Left ventricle myocardium superior (tissue), 1 donor: Measurements from ENCODE around the gene JAKMIP2. TPM values are rescaled to one million over a fixed set of nuclear protein-coding genes. Genes with fewer than 3 reads are reported as not detected.
"Not testable (repeated sequence)": the region's sequence is repeated elsewhere in the genome, so short reads cannot be mapped to it uniquely, and the experiment has no call there.

Experiments used
- ATAC-seq: fragments of 200-7000 bp; cut with Tn5 transposase; one replicate; pipeline ENCODE4 v1.9.1; 2020; ENCODE audit warnings: mild to moderate bottlenecking, moderate library complexity
- DNase-seq: peaks from one replicate; pipeline ENCODE4 v3.0.0-alpha.2; 2020
- intact Hi-C: fragments of 100-400 bp; cut with micrococcal nuclease; formaldehyde crosslinking; loops from one replicate; pipeline ENCODE4 v1.11.0; 2022
- total RNA-seq: library from RNA; stranded (reverse); fragmentation: NEBNext Ultra II Directional; extraction: Animal tissue kit (Norgen Biotek cat#: 25700); gene quantifications from one replicate; pipeline ENCODE4 v1.2.1, GENCODE V29; 2021
- donor health status: DM: no; HTN: yes; CAD: no; lungs with severe emphysema.

The JAKMIP2 gene
- total RNA-seq, 1 donor from 2014 or later, result 0.50 TPM

DNA sequence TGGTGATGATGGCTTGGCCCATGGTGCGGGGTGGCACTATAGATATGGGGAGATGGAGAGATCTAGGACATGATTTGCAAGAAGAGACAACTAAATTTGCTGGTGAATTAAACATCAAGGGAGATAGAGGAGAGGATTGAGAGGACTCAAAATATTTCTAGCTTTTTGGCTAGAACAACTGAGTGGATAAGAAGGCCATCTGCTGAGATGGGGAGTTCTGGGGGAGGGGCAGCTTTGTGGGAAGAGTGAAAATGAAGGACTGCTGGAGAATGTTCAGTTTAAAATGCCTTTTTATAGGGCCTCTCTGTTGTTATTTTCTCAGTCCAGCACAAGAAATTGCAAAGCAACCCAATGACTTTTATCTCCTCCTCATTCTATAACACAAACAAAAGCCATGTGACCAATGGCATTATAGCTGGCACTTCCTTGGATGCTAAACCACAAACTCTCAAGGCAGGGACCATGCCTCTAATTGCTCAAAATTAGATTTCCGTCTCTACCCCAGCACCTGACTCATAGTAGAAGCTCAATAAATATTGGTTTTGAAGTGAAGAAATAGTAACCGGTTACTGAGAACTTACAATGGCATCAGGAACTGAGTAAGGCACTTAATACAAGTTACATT is 29.8 kb downstream of the JAKMIP2 start:
- ATAC-seq (no peak), DNase-seq (no peak)
- intact Hi-C loops, result no loop called here

- intact Hi-C loops, result no loop called here
- no peak for DNase-seq
- ATAC-seq, result no peak
Observed at GRCh38 chr5:147752033-147752432, 30.5 kb downstream of the JAKMIP2 start.

DNA sequence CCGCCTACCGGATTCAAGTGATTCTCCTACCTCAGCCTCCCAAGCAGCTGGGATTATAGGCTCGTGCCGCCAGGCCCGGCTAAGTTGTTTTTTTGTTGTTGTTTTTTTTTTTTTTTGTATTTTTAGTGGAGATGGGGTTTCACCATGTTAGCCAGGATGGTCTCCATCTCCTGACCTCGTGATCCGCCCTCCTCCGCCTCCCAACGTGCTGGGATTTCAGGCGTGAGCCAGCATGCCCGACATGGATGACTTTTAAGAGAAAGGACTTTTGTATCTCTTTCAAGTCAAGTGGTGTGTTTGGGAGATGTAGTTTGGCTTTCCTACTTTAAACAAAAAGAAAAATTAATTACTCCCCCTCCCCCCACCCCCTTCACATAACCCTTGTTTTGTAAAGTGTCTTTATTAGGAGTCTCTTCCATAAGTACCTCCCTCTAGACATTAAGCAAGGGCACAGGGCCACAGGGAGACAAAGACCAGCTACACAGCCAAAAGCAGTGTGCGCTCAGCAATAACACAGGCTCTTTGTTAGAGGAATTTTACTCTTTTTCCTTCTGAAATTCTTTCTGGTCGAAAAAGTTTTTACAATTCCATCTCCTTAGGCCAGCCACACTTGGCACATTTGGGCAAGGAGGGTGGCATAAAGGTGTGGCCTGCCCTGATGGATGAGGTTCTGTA is 31.2 kb downstream of the JAKMIP2 start:
- DNase-seq (no peak), ATAC-seq (no peak)
- intact Hi-C loops, result no loop called here

- intact Hi-C loops, result no loop called here
- DNase-seq, result no peak
- ATAC-seq, result no peak
Observed at GRCh38 chr5:147750065-147750464, 32.5 kb downstream of the JAKMIP2 start.

DNA sequence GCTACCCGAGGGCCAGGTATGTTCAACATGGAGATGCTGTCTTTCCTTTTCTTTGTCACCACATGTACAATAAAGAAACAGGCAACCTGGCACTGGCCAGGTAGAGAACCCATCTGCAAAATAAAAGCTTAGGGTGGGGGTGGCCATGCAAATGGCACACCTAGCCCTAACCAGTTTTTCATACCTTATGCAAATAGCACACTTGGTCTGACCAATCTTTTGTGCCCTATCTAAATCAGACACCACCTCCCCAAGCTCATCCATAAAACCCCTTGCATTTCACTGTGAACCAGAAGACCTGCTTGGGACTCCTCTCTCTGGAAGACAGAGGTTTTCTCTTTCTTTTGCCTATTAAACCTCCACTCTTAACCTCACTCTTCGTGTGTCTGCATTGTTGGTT is 33.9 kb downstream of the JAKMIP2 start:
- intact Hi-C loops, result no loop called here
- ATAC-seq (no peak), DNase-seq (no peak)

- intact Hi-C loops, result no loop called here
- DNase-seq, result no peak
- ATAC-seq, result no peak
Observed at GRCh38 chr5:147746986-147747385, 35.5 kb downstream of the JAKMIP2 start.

GRCh38 chr5:147743678-147744374 is 38.7 kb downstream of the JAKMIP2 start:
- intact Hi-C loops, result no loop called here
- peak; percentile 38 for ATAC-seq
- DNase-seq, result no peak

DNA sequence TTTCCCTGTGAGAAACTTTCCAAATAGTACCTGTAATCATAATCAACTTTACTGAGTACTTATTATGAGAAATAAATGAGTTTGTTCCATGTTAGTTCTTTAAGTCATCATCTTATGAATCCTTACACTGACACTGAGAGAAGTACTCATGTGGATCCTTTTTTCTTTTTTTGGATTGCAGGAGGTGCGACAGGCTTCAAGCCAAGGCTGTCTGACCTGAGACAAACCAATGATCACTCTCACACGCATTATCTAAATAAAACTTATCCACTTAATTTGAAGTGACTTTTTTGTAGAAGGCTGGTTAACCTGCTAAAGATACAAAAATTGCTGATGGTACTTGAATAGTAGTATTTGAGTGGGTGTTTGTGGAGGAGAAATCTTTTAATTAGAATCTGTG is 39.5 kb downstream of the JAKMIP2 start:
- ATAC-seq (no peak), DNase-seq (no peak)
- intact Hi-C loops, result no loop called here

- intact Hi-C loops, result no loop called here
- ATAC-seq (no peak), DNase-seq (no peak)
Observed at GRCh38 chr5:147742151-147742550, 40.4 kb downstream of the JAKMIP2 start.

GRCh38 chr5:147740864-147741263 is 41.7 kb downstream of the JAKMIP2 start:
- intact Hi-C loops, result no loop called here
- ATAC-seq (no peak), DNase-seq (no peak)

DNA sequence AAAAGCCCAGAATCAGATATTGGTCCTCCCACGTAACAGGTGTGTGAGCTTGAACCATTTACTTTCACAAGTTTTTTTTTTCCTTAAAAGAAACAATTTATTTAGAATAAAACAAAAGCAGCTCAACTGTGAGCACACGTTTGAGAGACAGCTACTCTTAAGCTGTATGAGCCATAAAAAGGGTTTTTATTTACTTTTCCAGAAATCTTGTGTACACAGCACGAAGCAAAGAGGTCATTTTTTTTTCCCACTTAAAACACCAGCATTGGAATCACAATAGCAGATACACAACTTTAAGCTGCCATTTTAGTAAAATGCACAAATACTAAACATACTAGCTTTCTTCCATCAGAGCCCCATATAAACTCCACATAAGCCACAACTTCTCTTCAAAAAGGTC is 44.6 kb downstream of the JAKMIP2 start:
- ATAC-seq, result no peak
- intact Hi-C loops, result no loop called here
- no peak for DNase-seq

- intact Hi-C loops, result no loop called here
- no peak for ATAC-seq
- no peak for DNase-seq
Observed at GRCh38 chr5:147735621-147736125, 46.9 kb downstream of the JAKMIP2 start.

DNA sequence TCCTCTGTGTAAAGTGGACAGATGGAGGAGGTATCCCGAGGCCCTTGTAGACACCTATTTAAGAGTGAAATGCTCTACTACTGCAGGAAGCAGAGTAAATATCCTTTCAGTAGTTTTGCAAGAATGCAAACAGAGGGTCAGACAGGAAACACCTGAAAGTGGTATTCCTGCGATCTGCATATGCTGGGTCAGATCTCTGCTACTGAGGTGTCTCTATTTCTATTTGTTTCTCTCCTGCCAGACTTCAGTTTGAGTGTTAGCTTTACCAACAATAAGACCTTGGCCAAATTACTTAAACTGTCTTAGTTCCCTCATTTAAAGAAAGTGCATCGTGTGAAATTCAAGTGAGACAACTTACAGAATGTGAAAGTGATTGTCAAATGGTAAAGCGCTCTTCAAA is 47.6 kb downstream of the JAKMIP2 start:
- no peak for ATAC-seq
- intact Hi-C loops, result no loop called here

GRCh38 chr5:147733075-147733474 is 49.5 kb downstream of the JAKMIP2 start:
- intact Hi-C loops, result no loop called here
- ATAC-seq (no peak), DNase-seq (no peak)

More for the DNA sequence above, 47.6 kb downstream of the JAKMIP2 start:
- no peak for DNase-seq

DNA sequence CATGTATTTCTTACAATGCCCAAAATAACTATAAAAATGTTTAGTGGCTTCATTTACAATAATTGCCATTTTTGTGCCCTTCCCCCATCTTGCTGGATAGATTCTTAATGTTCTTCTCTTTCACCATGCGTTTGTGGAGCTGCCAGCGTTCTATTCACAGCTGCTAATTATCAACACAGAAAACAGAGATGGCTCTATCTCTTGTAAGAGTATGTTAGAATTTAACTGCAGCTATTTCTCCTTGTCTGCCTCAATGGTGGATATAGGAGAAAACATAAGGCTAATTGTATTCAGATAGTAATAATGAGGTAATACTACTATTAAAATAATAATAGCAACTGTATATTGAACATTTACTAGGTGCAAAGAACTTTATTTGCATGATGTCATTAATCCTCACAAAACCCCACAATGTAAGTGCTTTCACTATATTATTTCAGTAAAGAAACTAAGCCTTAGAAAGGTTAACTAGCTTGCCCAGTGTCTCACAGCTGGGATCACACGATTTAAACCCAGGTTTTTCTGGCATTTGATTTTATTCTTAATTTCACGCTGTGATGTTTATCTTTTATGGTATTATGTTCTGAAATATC is 50.1 kb downstream of the JAKMIP2 start:
- DNase-seq (no peak), ATAC-seq (no peak)
- intact Hi-C loops, result no loop called here

GRCh38 chr5:147731431-147732290 is 50.9 kb downstream of the JAKMIP2 start:
- no peak for ATAC-seq
- intact Hi-C loops, result no loop called here

GRCh38 chr5:147727200-147727599 is 55.3 kb downstream of the JAKMIP2 start:
- no peak for ATAC-seq
- intact Hi-C loops, result no loop called here
- no peak for DNase-seq

More at GRCh38 chr5:147731431-147732290, 50.9 kb downstream of the JAKMIP2 start:
- no peak for DNase-seq

DNA sequence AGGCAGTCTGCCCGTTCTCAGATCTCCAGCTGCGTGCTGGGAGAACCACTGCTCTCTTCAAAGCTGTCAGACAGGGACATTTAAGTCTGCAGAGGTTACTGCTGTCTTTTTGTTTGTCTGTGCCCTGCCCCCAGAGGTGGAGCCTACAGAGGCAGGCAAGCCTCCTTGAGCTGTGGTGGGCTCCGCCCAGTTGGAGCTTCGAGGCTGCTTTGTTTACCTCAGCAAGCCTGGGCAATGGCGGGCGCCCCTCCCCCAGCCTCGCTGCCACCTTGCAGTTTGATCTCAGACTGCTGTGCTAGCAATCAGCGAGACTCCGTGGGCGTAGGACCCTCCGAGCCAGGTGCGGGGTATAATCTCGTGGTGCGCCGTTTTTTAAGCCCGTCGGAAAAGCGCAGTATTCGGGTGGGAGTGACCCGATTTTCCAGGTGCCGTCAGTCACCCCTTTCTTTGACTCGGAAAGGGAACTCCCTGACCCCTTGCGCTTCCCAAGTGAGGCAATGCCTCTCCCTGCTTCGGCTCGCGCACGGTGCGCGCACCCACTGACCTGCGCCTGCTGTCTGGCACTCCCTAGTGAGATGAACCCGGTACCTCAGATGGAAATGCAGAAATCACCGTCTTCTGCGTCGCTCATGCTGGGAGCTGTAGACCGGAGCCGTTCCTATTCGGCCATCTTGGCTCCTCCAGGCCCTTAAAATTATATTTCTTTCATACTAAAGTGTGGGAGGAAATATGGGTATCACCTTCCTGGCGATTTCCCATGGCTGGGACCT is 61.2 kb downstream of the JAKMIP2 start:
- ATAC-seq, intact Hi-C loops, DNase-seq: not testable (repeated sequence)
